HEK293 (cell line): ENCODE data around the gene FOXP1.
A peak's percentile ranks its signal among the peaks of the same experiment; 100 is the strongest.

Source experiments
- GFI1B ChIP-seq: fragments of 450-650 bp; formaldehyde crosslinking; IDR thresholded peaks from 2 replicates; pipeline ENCODE4 v1.5.1; 2016; ENCODE audit warnings: missing biosample characterization, missing genetic modification characterization
- IKZF3 ChIP-seq: fragments of 450-650 bp; IDR thresholded peaks from 2 replicates; pipeline ENCODE4 v1.5.0; 2018; ENCODE audit warnings: missing biosample characterization, mild to moderate bottlenecking, missing genetic modification characterization, moderate library complexity
- PRDM1 ChIP-seq: fragments of 450-650 bp; formaldehyde crosslinking; IDR thresholded peaks from 2 replicates; pipeline ENCODE4; 2016; ENCODE audit warnings: missing biosample characterization, missing genetic modification characterization
- SP7 ChIP-seq: fragments of 450-650 bp; formaldehyde crosslinking; IDR thresholded peaks from 2 replicates; pipeline ENCODE4 v1.5.1; 2016; ENCODE audit warnings: missing biosample characterization, missing genetic modification characterization
- TRIM28 ChIP-seq: IDR thresholded peaks from 2 replicates; pipeline ENCODE4 v1.6.1; 2011; ENCODE audit warnings: low read length, control low read depth, borderline replicate concordance
- ZBTB17 ChIP-seq: fragments of 450-650 bp; formaldehyde crosslinking; IDR thresholded peaks from 2 replicates; pipeline ENCODE4 v1.5.1; 2016; ENCODE audit warnings: missing biosample characterization, missing genetic modification characterization
- ZBTB7A ChIP-seq: fragments of 450-650 bp; formaldehyde crosslinking; IDR thresholded peaks from 2 replicates; pipeline ENCODE4 v1.5.1; 2016; ENCODE audit warnings: low read depth, missing biosample characterization, missing genetic modification characterization
- ZEB2 ChIP-seq: fragments of 450-650 bp; formaldehyde crosslinking; IDR thresholded peaks from 2 replicates; pipeline ENCODE4 v1.5.1; 2016; ENCODE audit warnings: missing biosample characterization, missing genetic modification characterization
- ZNF140 ChIP-seq: fragments of 450-650 bp; formaldehyde crosslinking; IDR thresholded peaks from 2 replicates; pipeline ENCODE4 v1.5.1; 2016; ENCODE audit warnings: missing biosample characterization, missing genetic modification characterization
- ZNF2 ChIP-seq: fragments of 450-650 bp; formaldehyde crosslinking; IDR thresholded peaks from 2 replicates; pipeline ENCODE4 v1.5.1; 2016; ENCODE audit warnings: missing biosample characterization, missing genetic modification characterization
- ZNF24 ChIP-seq: fragments of 450-650 bp; formaldehyde crosslinking; IDR thresholded peaks from 2 replicates; pipeline ENCODE4 v1.5.1; 2016; ENCODE audit warnings: missing biosample characterization, missing genetic modification characterization
- ZNF292 ChIP-seq: fragments of 450-650 bp; formaldehyde crosslinking; IDR thresholded peaks from 2 replicates; pipeline ENCODE4 v1.5.1; 2016; ENCODE audit warnings: low read depth, missing biosample characterization, missing genetic modification characterization, borderline replicate concordance
- ZNF311 ChIP-seq: fragments of 450-650 bp; formaldehyde crosslinking; IDR thresholded peaks from 2 replicates; pipeline ENCODE4 v1.5.1; 2017; ENCODE audit warnings: missing biosample characterization, missing genetic modification characterization, borderline replicate concordance
- ZNF366 ChIP-seq: fragments of 450-650 bp; formaldehyde crosslinking; conservative IDR thresholded peaks from 2 replicates; pipeline ENCODE4 v1.5.1; 2016; ENCODE audit warnings: missing biosample characterization, missing genetic modification characterization
- ZNF473 ChIP-seq: fragments of 450-650 bp; formaldehyde crosslinking; IDR thresholded peaks from 2 replicates; pipeline ENCODE4 v1.5.1; 2017; ENCODE audit warnings: missing biosample characterization, missing genetic modification characterization
- ZNF501 ChIP-seq: fragments of 450-650 bp; formaldehyde crosslinking; IDR thresholded peaks from 2 replicates; pipeline ENCODE4 v1.5.1; 2016; ENCODE audit warnings: missing biosample characterization, missing genetic modification characterization
- ZNF600 ChIP-seq: fragments of 450-650 bp; formaldehyde crosslinking; IDR thresholded peaks from 2 replicates; pipeline ENCODE4 v1.5.1; 2016; ENCODE audit warnings: missing biosample characterization, missing genetic modification characterization
- ZNF624 ChIP-seq: fragments of 450-650 bp; formaldehyde crosslinking; IDR thresholded peaks from 2 replicates; pipeline ENCODE4 v1.5.1; 2017; ENCODE audit warnings: missing biosample characterization, missing genetic modification characterization
- ZNF837 ChIP-seq: fragments of 450-650 bp; formaldehyde crosslinking; IDR thresholded peaks from 2 replicates; pipeline ENCODE4 v1.5.1; 2016; ENCODE audit warnings: missing biosample characterization, missing genetic modification characterization
- ZSCAN30 ChIP-seq: fragments of 450-650 bp; IDR thresholded peaks from 2 replicates; pipeline ENCODE4 v1.5.1; 2018; ENCODE audit warnings: missing biosample characterization, mild to moderate bottlenecking, missing genetic modification characterization, moderate library complexity
- TF ChIP-seq, protein P1 (sequence below): fragments of 450-650 bp; formaldehyde crosslinking; IDR thresholded peaks from 2 replicates; pipeline ENCODE4 v1.5.1; 2016; ENCODE audit warnings: missing biosample characterization, missing genetic modification characterization
- TF ChIP-seq, protein P2 (sequence below): fragments of 450-650 bp; formaldehyde crosslinking; IDR thresholded peaks from 2 replicates; pipeline ENCODE4 v1.5.1; 2017; ENCODE audit warnings: missing biosample characterization, missing genetic modification characterization
- TF ChIP-seq, protein P3 (sequence below): fragments of 450-650 bp; formaldehyde crosslinking; IDR thresholded peaks from 2 replicates; pipeline ENCODE4 v1.5.1; 2016; ENCODE audit warnings: missing biosample characterization, missing genetic modification characterization
- TF ChIP-seq, protein P4 (sequence below): fragments of 450-650 bp; formaldehyde crosslinking; IDR thresholded peaks from 2 replicates; pipeline ENCODE4 v1.5.0; 2017; ENCODE audit warnings: missing biosample characterization, missing genetic modification characterization, borderline replicate concordance
- TF ChIP-seq, protein P5 (sequence below): fragments of 450-650 bp; IDR thresholded peaks from 2 replicates; pipeline ENCODE4 v1.5.1; 2018; ENCODE audit warnings: missing biosample characterization, mild to moderate bottlenecking, missing genetic modification characterization
- TF ChIP-seq, protein P6 (sequence below): fragments of 450-650 bp; formaldehyde crosslinking; optimal IDR thresholded peaks from 2 replicates; pipeline ENCODE3; 2016; ENCODE audit warnings: missing biosample characterization, mild to moderate bottlenecking, missing genetic modification characterization
- TF ChIP-seq, protein P7 (sequence below): fragments of 450-650 bp; formaldehyde crosslinking; IDR thresholded peaks from 2 replicates; pipeline ENCODE4 v1.5.1; 2016; ENCODE audit warnings: missing biosample characterization, missing genetic modification characterization
- TF ChIP-seq, protein P8 (sequence below): fragments of 450-650 bp; formaldehyde crosslinking; IDR thresholded peaks from 2 replicates; pipeline ENCODE4 v1.5.1; 2016; ENCODE audit warnings: missing biosample characterization, missing genetic modification characterization

Gene FOXP1

DNA sequence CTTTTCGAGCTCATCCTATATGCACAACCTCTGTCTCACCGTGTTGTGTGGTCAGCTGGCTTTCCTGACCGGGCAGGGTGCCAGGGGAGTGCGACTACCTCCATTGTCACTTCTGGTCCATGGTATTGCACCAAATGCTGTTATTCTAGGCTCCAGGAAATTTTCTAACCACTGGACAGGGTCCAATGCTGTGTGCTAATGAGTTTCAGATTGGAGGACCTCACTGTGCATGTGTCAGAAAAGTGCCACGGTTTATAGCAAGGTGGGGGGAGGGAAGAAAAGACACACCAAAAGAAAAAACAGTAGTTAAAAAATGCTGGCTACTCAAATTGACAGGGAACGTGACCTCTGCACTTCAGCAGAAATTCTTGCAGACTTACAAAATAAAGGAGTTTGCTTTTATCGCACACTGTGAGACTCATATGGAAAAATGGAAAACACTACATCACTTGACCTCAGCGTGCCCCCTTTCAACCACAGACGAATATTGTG lies 480.1 kb downstream of the FOXP1 start (continued):
- TF ChIP-seq, protein P1, sequence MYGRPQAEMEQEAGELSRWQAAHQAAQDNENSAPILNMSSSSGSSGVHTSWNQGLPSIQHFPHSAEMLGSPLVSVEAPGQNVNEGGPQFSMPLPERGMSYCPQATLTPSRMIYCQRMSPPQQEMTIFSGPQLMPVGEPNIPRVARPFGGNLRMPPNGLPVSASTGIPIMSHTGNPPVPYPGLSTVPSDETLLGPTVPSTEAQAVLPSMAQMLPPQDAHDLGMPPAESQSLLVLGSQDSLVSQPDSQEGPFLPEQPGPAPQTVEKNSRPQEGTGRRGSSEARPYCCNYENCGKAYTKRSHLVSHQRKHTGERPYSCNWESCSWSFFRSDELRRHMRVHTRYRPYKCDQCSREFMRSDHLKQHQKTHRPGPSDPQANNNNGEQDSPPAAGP = no peak
- TF ChIP-seq, protein P2, sequence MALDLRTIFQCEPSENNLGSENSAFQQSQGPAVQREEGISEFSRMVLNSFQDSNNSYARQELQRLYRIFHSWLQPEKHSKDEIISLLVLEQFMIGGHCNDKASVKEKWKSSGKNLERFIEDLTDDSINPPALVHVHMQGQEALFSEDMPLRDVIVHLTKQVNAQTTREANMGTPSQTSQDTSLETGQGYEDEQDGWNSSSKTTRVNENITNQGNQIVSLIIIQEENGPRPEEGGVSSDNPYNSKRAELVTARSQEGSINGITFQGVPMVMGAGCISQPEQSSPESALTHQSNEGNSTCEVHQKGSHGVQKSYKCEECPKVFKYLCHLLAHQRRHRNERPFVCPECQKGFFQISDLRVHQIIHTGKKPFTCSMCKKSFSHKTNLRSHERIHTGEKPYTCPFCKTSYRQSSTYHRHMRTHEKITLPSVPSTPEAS = no peak
- TF ChIP-seq, protein P3, sequence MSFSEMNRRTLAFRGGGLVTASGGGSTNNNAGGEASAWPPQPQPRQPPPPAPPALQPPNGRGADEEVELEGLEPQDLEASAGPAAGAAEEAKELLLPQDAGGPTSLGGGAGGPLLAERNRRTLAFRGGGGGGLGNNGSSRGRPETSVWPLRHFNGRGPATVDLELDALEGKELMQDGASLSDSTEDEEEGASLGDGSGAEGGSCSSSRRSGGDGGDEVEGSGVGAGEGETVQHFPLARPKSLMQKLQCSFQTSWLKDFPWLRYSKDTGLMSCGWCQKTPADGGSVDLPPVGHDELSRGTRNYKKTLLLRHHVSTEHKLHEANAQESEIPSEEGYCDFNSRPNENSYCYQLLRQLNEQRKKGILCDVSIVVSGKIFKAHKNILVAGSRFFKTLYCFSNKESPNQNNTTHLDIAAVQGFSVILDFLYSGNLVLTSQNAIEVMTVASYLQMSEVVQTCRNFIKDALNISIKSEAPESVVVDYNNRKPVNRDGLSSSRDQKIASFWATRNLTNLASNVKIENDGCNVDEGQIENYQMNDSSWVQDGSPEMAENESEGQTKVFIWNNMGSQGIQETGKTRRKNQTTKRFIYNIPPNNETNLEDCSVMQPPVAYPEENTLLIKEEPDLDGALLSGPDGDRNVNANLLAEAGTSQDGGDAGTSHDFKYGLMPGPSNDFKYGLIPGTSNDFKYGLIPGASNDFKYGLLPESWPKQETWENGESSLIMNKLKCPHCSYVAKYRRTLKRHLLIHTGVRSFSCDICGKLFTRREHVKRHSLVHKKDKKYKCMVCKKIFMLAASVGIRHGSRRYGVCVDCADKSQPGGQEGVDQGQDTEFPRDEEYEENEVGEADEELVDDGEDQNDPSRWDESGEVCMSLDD = no peak
- TF ChIP-seq ZBTB7A (tag by site-specific recombination) = no peak
- TF ChIP-seq ZBTB17 (tag by site-specific recombination) = no peak
- no peak for TF ChIP-seq ZNF624 (tag by site-specific recombination)
- no peak for TF ChIP-seq ZSCAN30 (tag by site-specific recombination)
- no peak for TF ChIP-seq ZNF2 (tag by site-specific recombination)
- TF ChIP-seq, protein P4, sequence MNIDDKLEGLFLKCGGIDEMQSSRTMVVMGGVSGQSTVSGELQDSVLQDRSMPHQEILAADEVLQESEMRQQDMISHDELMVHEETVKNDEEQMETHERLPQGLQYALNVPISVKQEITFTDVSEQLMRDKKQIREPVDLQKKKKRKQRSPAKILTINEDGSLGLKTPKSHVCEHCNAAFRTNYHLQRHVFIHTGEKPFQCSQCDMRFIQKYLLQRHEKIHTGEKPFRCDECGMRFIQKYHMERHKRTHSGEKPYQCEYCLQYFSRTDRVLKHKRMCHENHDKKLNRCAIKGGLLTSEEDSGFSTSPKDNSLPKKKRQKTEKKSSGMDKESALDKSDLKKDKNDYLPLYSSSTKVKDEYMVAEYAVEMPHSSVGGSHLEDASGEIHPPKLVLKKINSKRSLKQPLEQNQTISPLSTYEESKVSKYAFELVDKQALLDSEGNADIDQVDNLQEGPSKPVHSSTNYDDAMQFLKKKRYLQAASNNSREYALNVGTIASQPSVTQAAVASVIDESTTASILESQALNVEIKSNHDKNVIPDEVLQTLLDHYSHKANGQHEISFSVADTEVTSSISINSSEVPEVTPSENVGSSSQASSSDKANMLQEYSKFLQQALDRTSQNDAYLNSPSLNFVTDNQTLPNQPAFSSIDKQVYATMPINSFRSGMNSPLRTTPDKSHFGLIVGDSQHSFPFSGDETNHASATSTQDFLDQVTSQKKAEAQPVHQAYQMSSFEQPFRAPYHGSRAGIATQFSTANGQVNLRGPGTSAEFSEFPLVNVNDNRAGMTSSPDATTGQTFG (tag by site-specific recombination) = no peak
- TF ChIP-seq, protein P5, sequence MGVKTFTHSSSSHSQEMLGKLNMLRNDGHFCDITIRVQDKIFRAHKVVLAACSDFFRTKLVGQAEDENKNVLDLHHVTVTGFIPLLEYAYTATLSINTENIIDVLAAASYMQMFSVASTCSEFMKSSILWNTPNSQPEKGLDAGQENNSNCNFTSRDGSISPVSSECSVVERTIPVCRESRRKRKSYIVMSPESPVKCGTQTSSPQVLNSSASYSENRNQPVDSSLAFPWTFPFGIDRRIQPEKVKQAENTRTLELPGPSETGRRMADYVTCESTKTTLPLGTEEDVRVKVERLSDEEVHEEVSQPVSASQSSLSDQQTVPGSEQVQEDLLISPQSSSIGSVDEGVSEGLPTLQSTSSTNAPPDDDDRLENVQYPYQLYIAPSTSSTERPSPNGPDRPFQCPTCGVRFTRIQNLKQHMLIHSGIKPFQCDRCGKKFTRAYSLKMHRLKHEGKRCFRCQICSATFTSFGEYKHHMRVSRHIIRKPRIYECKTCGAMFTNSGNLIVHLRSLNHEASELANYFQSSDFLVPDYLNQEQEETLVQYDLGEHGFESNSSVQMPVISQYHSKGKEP (tag by site-specific recombination) = peak; percentile 61
- no peak for TF ChIP-seq ZNF837 (tag by site-specific recombination)
- TF ChIP-seq IKZF3 (tag by site-specific recombination) = 0 out of 2 replicates have a peak, but pooled peaks have one; percentile 32
- TF ChIP-seq ZNF366 (tag by site-specific recombination) = peak; percentile 72
- no peak for TF ChIP-seq ZNF501 (tag by site-specific recombination)
- peak; percentile 9; the same call in 1 of the 2 replicates for TF ChIP-seq ZNF24 (tag by site-specific recombination)
- TF ChIP-seq, protein P6, sequence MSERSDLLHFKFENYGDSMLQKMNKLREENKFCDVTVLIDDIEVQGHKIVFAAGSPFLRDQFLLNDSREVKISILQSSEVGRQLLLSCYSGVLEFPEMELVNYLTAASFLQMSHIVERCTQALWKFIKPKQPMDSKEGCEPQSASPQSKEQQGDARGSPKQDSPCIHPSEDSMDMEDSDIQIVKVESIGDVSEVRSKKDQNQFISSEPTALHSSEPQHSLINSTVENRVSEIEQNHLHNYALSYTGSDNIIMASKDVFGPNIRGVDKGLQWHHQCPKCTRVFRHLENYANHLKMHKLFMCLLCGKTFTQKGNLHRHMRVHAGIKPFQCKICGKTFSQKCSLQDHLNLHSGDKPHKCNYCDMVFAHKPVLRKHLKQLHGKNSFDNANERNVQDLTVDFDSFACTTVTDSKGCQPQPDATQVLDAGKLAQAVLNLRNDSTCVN (tag by site-specific recombination) = no peak
- no peak for TF ChIP-seq ZNF292 (tag by site-specific recombination)
- no peak for TF ChIP-seq PRDM1 (tag by site-specific recombination)
- peak; percentile 81 for TF ChIP-seq TRIM28
- TF ChIP-seq SP7 (tag by site-specific recombination) = peak; percentile 49; the same call in 1 of the 2 replicates
- TF ChIP-seq, protein P7, sequence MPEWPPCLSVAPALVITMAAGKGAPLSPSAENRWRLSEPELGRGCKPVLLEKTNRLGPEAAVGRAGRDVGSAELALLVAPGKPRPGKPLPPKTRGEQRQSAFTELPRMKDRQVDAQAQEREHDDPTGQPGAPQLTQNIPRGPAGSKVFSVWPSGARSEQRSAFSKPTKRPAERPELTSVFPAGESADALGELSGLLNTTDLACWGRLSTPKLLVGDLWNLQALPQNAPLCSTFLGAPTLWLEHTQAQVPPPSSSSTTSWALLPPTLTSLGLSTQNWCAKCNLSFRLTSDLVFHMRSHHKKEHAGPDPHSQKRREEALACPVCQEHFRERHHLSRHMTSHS (tag by site-specific recombination) = no peak
- TF ChIP-seq GFI1B (tag by site-specific recombination) = 0 out of 2 replicates have a peak, but pooled peaks have one; percentile 58
- TF ChIP-seq ZNF473 (tag by site-specific recombination) = no peak
- no peak for TF ChIP-seq ZNF311 (tag by site-specific recombination)
- peak; percentile 51 for TF ChIP-seq ZNF600
- TF ChIP-seq, protein P8, sequence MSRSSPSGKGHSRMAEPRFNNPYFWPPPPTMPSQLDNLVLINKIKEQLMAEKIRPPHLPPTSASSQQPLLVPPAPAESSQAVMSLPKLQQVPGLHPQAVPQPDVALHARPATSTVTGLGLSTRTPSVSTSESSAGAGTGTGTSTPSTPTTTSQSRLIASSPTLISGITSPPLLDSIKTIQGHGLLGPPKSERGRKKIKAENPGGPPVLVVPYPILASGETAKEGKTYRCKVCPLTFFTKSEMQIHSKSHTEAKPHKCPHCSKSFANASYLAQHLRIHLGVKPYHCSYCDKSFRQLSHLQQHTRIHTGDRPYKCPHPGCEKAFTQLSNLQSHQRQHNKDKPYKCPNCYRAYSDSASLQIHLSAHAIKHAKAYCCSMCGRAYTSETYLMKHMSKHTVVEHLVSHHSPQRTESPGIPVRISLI (tag by site-specific recombination) = peak; percentile 38; the same call in 1 of the 2 replicates
- TF ChIP-seq ZEB2 (tag by site-specific recombination) = peak; percentile 23; the same call in 1 of the 2 replicates
- no peak for TF ChIP-seq ZNF140 (tag by site-specific recombination)
